Astrocyte of the hippocampus (primary cell): ENCODE data around the gene OLIG2.

Experiments used
- DNase-seq: peaks from one replicate; pipeline ENCODE4 v3.0.0; 2011; ENCODE audit warnings: low read depth, low spot score

OLIG2 gene

GRCh38 chr21:33063907-33064622, 38.3 kb downstream of the OLIG2 start:
- DNase-seq = no peak

GRCh38 chr21:33064623-33065390, 39.1 kb downstream of the OLIG2 start:
- DNase-seq = peak; percentile 21

- DNase-seq = no peak
Measured at GRCh38 chr21:33067043-33067442, 41.3 kb downstream of the OLIG2 start.

GRCh38 chr21:33067457-33067856, 41.7 kb downstream of the OLIG2 start:
- DNase-seq = no peak

GRCh38 chr21:33069243-33069642, 43.5 kb downstream of the OLIG2 start:
- DNase-seq = no peak

GRCh38 chr21:33069645-33069993, 43.9 kb downstream of the OLIG2 start:
- no peak for DNase-seq

GRCh38 chr21:33069994-33070743, 44.4 kb downstream of the OLIG2 start, which contains the start of gene OLIG1:
Gene OLIG1 (plus strand): TSS chr21:33070141. CDS start chr21:33070247, 106 bp downstream.
- DNase-seq = peak; percentile 63

GRCh38 chr21:33070744-33070997, 44.9 kb downstream of the OLIG2 start:
- DNase-seq = no peak

- peak; percentile 46 for DNase-seq
Measured at GRCh38 chr21:33070998-33071769, 45.4 kb downstream of the OLIG2 start.

- peak; percentile 52 for DNase-seq
Measured at GRCh38 chr21:33071770-33072306, 46.1 kb downstream of the OLIG2 start.

- no peak for DNase-seq
Measured at GRCh38 chr21:33073636-33074035, 47.9 kb downstream of the OLIG2 start.

GRCh38 chr21:33075128-33075527, 49.4 kb downstream of the OLIG2 start:
- peak; percentile 79 for DNase-seq

GRCh38 chr21:33075596-33076195, 50.0 kb downstream of the OLIG2 start:
- DNase-seq = no peak

GRCh38 chr21:33076600-33077329, 51.0 kb downstream of the OLIG2 start:
- DNase-seq = no peak
